Fibroblast of skin of right biceps (primary cell): Measurements from ENCODE around the gene HLA-DOA.

Experiments used
- DNase-seq: peaks from one replicate; pipeline ENCODE4 v3.0.0-alpha.2; 2013

Gene HLA-DOA

DNA sequence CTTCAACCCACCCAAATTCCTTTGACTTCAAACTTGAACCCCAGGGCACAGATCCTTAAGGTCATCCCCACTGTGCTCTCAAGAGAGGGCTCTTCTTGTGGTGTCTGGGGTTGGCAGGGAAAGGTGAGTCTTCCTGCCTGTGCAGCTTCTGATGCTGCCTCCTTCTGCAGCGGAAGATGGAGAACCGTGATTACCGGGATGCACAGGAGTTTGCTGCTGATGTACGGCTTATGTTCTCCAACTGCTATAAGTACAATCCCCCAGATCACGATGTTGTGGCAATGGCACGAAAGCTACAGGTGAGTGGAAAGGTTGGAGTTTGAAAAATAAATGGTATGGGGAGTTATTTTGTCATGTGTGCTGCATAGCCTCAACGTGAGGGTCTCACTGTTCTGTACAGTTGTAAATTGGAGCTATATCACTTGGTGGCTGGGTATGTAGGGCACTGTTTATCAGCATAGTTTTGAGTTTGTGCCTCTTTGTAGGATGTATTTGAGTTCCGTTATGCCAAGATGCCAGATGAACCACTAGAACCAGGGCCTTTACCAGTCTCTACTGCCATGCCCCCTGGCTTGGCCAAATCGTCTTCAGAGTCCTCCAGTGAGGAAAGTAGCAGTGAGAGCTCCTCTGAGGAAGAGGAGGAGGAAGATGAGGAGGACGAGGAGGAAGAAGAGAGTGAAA, 32.0 kb downstream of the HLA-DOA start:
- DNase-seq = no peak

DNA sequence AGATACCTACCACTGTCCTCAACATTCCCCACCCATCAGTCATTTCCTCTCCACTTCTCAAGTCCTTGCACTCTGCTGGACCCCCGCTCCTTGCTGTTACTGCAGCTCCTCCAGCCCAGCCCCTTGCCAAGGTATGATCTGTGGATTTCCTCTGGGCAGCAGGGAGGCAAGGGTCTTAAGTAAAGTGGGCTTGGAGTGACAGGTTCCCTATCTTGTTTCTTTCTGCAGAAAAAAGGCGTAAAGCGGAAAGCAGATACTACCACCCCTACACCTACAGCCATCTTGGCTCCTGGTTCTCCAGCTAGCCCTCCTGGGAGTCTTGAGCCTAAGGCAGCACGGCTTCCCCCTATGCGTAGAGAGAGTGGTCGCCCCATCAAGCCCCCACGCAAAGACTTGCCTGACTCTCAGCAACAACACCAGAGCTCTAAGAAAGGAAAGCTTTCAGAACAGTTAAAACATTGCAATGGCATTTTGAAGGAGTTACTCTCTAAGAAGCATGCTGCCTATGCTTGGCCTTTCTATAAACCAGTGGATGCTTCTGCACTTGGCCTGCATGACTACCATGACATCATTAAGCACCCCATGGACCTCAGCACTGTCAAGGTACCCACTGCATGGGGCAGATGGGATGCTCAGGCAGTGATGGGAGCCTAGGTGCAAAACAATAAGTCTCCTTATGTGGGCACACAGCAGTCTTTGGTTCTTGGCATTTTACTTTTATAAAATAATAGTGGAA, 32.9 kb downstream of the HLA-DOA start:
- DNase-seq = no peak

GRCh38 chr6:32975886-32976285, 33.5 kb downstream of the HLA-DOA start:
- no peak for DNase-seq

- no peak for DNase-seq
Measured at GRCh38 chr6:32974541-32975308, 34.7 kb downstream of the HLA-DOA start.

DNA sequence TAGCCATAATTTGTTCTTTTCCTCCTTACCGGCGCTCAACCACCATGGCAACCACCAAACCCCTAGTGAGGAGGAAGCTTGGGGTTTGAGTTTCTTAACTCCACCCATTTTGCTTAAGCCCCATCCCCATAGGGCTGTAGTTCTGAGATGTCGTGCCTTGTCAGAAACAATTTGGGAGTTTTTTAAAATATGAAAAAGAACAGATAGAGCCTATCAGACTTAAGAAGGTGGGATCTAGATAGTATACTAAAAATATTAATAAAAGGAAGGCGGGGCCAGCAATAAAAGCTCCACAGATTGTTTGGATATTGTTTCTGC, 35.4 kb downstream of the HLA-DOA start:
- DNase-seq = peak; percentile 47

DNA sequence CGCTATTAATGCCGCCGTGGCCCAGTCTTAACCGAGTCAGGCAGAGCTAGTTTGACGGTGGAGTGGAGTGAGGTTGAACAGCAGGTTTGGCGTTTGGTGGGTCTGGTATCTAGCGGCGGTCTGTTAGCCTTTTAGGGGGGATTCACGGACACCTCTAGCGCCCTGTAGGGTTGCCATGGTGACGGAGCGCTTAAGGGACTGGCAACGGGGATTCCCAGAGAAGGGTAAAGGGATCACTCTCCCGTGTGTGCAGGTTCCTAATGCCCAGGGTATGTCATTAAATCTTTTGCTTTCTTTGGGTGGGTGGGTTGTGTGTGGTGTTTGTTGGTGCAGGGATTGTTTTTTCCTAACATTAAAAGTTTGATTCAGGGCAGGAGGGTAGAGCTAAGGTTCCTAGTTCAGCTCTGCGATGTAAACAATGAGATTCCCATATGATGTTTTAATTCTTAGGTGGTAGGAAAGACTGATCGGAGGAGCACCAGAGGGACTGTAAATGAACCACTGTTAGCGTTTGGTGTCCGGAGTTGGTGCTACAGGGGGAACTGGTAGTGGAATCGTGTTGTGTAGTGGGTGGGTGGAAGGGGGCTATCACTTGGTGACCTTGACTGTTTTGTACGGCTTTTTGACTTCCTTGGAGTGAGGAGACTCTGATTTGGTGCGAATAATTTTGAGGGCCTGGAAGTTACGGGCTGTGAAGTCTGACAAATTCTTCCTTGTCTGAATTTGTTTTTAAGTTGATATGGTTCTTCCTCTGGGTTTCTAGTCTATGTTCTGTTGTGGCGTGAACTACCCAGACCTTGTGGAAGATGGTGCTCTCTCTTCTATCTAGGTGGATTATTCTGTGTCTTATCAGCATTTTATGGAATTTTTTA, 36.0 kb downstream of the HLA-DOA start:
- peak; percentile 49 for DNase-seq

DNA sequence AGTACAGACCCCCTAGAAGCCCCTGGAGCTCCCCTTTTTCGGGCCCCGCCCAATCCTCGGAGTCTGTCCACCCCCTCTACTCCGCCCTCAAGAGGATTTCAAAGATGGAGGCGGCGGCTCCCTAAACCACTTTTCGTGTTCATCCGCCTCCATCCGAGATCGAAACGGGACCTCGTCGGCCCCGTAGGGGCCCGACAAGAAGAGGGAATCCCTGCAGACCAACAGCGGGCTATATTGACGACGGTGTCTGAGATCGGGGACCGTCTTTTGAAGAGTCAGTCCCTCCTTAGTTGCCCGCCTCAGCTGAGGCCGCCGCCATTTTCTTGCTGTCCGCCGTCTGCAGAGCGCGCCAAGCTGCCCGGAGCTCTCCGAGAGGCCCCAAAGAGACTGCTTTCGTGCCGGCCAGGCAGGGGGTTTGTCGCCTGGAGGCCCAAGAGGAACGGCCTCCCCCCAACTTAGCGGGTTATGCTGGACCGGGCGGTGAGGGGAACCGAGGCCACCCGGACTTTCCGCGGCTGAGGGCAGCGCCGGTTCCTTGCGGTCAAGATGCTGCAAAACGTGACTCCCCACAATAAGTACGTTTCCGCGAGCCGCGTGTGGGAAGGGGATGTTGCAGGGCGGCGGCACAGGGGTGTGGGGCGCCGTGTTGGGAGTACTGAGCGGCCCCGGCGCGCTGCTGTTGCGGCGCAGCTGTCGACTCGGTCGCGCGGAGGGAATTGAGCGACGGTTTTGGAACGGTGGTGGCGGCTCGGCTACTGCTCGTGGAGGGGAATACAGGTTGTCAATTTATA, 36.8 kb downstream of the HLA-DOA start:
- no peak for DNase-seq

DNA sequence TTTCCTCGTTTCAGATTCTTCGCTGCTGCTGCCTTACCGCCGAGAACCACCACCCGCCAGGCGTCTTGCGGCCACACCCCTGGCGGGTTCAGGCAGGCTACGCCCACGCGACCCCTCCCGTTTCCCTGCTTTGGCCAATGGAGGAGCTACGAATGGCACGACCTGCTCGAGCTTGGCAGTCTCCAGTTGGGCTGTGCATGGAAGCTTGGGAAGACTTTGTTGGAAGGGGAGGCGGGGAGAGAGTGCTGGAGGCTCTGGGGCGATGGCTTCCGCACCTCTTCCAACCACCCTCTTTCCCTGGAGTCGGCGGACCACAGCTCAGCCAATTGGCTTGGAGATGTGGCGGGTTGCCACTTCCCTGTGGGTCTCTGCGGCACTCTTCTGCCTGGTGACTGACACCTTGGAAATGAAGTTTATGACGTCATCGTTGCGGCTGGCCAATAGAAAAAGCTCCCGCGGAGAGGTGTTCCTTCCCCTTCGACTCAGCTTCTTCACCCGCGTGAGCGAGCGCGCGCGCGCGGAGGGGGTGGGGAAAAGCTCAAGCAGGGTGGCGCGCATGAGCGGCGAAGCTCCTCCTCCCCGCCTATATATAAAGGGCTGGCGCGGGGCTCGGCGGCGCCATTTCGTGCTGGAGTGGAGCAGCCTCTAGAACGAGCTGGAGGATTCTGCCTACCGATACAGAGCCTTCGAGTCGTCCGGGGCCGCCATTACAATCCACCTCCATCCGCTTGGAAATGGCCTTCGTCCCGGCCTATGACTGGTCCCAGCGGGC, 37.6 kb downstream of the HLA-DOA start:
- DNase-seq = peak; percentile 100

DNA sequence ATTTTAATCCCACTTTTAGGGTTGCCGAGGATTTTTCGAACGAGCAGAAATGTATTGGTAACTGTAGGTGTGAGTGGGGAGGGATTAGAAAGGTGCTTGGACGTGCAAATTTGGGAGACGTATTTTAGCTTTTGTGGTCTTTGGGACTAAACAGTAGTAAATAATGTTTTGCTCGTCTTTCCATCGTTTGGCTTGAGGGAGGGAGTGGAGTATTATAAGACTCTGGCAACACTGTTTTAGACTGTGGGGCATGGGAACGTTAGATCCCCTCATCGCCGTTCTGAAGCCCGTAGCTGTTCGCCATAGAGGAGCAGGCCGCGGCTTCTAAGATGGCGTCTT, 38.2 kb downstream of the HLA-DOA start:
- DNase-seq = no peak

- DNase-seq = peak; percentile 97
Measured at GRCh38 chr6:32970413-32971241, 38.8 kb downstream of the HLA-DOA start.

DNA sequence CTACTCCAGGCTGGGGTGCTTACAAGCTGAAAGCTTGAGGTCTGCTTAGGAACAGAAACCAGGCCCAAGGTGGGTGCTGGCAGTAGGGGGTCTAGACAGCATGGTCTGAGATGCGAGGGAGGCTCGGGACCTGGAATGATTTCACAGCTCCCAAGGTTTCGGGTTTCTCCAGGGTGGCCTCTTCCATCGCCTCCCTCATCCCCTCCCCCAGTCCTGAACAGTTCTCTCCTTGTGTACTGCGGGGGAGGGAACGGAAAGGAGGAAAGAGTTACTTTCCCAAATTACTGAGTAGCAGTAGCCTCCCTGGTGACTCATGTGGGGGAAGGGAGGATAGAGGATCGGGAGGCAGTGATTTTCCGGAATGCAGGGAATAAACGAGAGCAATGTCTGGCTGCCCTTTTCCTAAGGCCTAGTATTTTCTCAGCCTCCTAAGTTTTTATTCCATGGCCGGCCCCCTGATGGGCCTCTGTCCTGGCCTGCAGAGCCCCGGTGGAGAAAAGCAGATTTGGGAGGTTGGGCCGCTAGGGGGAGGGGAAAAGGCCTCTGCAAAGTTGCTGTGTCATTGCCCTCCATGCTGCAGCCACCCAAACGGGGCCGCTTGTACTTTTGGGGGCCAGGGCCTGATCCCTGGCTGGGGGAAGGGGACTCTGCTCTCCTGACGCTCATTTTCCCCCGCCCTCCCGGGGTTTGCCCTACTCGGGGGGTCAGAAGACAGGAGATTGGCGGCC, 39.5 kb downstream of the HLA-DOA start:
- peak; percentile 100 for DNase-seq

- peak; percentile 87 for DNase-seq
Measured at GRCh38 chr6:32968867-32969684, 40.3 kb downstream of the HLA-DOA start.

- DNase-seq = peak; percentile 97
Measured at GRCh38 chr6:32968093-32968866, 41.1 kb downstream of the HLA-DOA start, which contains the start of gene BRD2. Gene BRD2 (plus strand): TSS chr6:32968594. CDS start chr6:32972899, 4,305 bp downstream.

DNA sequence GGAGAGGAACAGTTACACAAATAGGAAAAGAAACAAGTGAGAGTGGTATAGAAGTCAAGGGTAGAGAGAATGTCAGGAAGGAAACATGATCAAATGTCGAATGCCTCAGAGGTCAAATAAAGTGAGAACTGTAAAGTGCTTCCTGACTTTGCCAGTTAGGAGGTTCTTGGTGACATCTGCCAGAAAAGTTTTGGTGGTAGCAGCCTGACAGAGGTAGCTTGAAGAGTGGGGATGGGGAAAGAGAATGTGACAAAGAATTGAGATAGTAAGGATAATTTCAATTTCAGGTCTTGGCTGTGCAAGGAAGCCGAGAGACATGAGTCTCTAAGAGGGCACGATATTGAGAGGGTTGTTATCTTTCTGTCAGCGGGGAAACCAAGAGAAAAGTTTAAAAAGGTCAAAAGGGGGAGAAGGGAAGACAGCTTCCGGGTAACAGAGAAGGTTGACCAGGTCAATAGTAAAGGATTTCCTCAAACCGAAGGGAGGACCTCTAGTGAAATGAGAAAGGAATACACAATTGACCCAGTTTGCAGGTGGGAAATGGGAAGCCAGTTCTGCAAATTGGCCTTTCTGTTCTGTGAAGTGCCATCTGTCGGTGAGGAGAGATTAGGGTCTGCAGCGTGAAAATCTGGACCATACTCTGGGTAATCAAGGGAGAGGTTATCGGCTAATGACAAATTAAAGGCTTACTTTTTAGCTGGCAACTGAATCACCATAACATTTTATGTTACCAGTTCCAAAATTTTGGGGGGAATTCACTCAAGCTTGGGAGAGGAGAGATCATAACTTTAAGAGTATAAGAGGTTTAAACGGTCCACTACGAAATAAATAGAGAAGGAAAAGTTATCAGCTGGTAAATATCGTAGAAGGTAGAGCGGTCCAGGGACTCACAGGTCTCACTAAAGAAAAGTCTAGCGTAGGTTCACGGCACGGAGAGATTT, 42.0 kb downstream of the HLA-DOA start:
- DNase-seq = peak; percentile 65

DNA sequence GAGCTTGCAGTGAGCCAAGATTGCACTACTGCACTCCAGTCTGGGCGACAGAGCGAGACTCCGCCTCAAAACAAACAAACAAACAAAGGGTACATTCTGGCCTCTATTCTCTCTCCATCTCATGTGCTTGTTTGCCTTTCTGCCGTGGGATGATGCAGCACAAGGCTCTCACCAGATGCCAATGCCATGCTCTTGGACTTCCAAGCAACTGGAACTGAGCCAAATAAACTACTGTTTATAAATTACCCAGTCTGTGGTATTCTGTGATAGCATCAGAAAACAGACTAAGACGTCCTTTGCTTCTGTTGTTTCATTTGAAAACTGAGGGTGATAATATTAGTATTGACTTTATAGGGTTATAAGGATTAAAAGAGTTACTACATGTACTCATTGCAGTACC, 44.6 kb downstream of the HLA-DOA start:
- no peak for DNase-seq

GRCh38 chr6:32963866-32964265, 45.5 kb downstream of the HLA-DOA start:
- no peak for DNase-seq
